Uterus (tissue), 2 donors: ENCODE results near the gene MAP4K1.

Experiments
- POLR2A ChIP-seq, 2 donors: fragments of 450-650 bp; IDR thresholded peaks; one replicate each; pipeline ENCODE4 v1.6.1; 2016; ENCODE audit warnings: antibody characterized with exemption in 2 of 2, mild to moderate bottlenecking in 1 of 2, moderate library complexity in 1 of 2
- TF ChIP-seq, protein P1 (sequence below), 4 experiments: fragments of 200-600 bp in 2 of 4; fragments of 450-650 bp in 2 of 4; sonication (generic) in 2 of 4; IDR thresholded peaks; one replicate each; pipeline ENCODE4 v1.5.1; 2016 to 2019; ENCODE audit warnings: antibody characterized with exemption in 4 of 4, mild to moderate bottlenecking in 2 of 4, moderate library complexity in 1 of 4

GRCh38 chr19:38583985-38584305 is 33.8 kb downstream of the MAP4K1 start:
- TF ChIP-seq, protein P1, sequence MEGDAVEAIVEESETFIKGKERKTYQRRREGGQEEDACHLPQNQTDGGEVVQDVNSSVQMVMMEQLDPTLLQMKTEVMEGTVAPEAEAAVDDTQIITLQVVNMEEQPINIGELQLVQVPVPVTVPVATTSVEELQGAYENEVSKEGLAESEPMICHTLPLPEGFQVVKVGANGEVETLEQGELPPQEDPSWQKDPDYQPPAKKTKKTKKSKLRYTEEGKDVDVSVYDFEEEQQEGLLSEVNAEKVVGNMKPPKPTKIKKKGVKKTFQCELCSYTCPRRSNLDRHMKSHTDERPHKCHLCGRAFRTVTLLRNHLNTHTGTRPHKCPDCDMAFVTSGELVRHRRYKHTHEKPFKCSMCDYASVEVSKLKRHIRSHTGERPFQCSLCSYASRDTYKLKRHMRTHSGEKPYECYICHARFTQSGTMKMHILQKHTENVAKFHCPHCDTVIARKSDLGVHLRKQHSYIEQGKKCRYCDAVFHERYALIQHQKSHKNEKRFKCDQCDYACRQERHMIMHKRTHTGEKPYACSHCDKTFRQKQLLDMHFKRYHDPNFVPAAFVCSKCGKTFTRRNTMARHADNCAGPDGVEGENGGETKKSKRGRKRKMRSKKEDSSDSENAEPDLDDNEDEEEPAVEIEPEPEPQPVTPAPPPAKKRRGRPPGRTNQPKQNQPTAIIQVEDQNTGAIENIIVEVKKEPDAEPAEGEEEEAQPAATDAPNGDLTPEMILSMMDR (IDR thresholded peaks at IDR 0.05), result no peak
- no peak for TF ChIP-seq POLR2A (IDR thresholded peaks at IDR 0.05)
